GM12878 (cell line): ENCODE results near the gene LITAF. TPM values are rescaled to one million over a fixed set of nuclear protein-coding genes. Genes with fewer than 3 reads are reported as not detected.

Experiments used
- ATAC-seq: fragments of 200-7000 bp; cut with Tn5 transposase; 3 replicates; pipeline ENCODE4 v1.9.1; 2020; ENCODE audit warnings: mild to moderate bottlenecking, moderate library complexity
- BruUV-seq: library from RNA; stranded (reverse); fragments of 400-500 nt; replicated peaks from 2 replicates; lab custom pipeline; 2021; lab: Mats Ljungman, UMichigan
- CTCF ChIA-PET: fragments of 300-600 bp; sonication (Branson Sonifier 250); formaldehyde crosslinking; extraction: SDS; loops from one replicate; lab custom pipeline; 2021; ENCODE audit warnings: inconsistent platforms; lab: Yijun Ruan, JAX
- POLR2A ChIA-PET: fragments of 350-600 bp; formaldehyde crosslinking; extraction: SDS; loops from one replicate; lab custom pipeline; 2021; ENCODE audit warnings: inconsistent platforms; lab: Charles Lee
- RAD21 ChIA-PET: fragments of 300-600 bp; sonication (Branson Sonifier 250); formaldehyde crosslinking; loops from one replicate; lab custom pipeline; 2023; ENCODE audit warnings: antibody characterized with exemption; ENCODE audit not compliant: unreplicated experiment; lab: Charles Lee
- SMC1A ChIA-PET: fragments of 300-600 bp; sonication (Branson Sonifier 250); formaldehyde crosslinking; loops from one replicate; lab custom pipeline; 2023; ENCODE audit not compliant: unreplicated experiment, uncharacterized antibody; lab: Charles Lee
- DNase-seq: peaks from one replicate; pipeline ENCODE4 v3.0.0-alpha.2; 2011; ENCODE audit warnings: low read depth, low spot score
- FAIRE-seq: peaks from 3 replicates; lab custom pipeline; 2011; peaks lifted over from hg19 to GRCh38; lab: Jason Lieb, UNC
- H2AFZ ChIP-seq: 2 replicates; pipeline ENCODE4 v1.6.0; 2011; ENCODE audit warnings: low read depth, low read length, control low read depth; ENCODE audit not compliant: control insufficient read depth
- H3K27ac ChIP-seq: 2 replicates; pipeline ENCODE4 v1.5.1; 2011; ENCODE audit warnings: control low read depth; ENCODE audit not compliant: control insufficient read depth, insufficient read depth
- H3K27me3 ChIP-seq, 2 experiments: replicated peaks in 1 of 2; 2 replicates each; pipeline versions ENCODE4 v1.6.0 to v1.6.1; 2011; ENCODE audit warnings: low read length in 1 of 2; ENCODE audit not compliant: control insufficient read depth in 2 of 2, insufficient read depth in 2 of 2
- H3K36me3 ChIP-seq, 2 experiments: 2 replicates each; pipeline ENCODE4 v1.5.1; 2011; ENCODE audit warnings: low read length in 1 of 2; ENCODE audit not compliant: control insufficient read depth in 2 of 2, insufficient read depth in 2 of 2
- H3K4me1 ChIP-seq: 2 replicates; pipeline ENCODE4 v1.6.1; 2011; ENCODE audit warnings: mild to moderate bottlenecking, low read length, moderate library complexity, mixed read lengths; ENCODE audit not compliant: control insufficient read depth, insufficient read depth
- H3K4me2 ChIP-seq: 2 replicates; pipeline ENCODE4 v1.6.0; 2011; ENCODE audit warnings: control low read depth; ENCODE audit not compliant: control insufficient read depth, insufficient read depth
- H3K4me3 ChIP-seq: fragments of 200-600 bp; sonication (generic); 2 replicates; pipeline ENCODE4 v1.5.1; 2016
- H3K79me2 ChIP-seq: 2 replicates; pipeline ENCODE4 v1.6.0; 2011; ENCODE audit warnings: low read length; ENCODE audit not compliant: control insufficient read depth, insufficient read depth
- H3K9ac ChIP-seq: 2 replicates; pipeline ENCODE4 v1.8.0; 2011; ENCODE audit warnings: low read length, control low read depth, mixed read lengths; ENCODE audit not compliant: control insufficient read depth, insufficient read depth
- H3K9me3 ChIP-seq: replicated peaks from 3 replicates; pipeline ENCODE4 v1.5.1; 2011; ENCODE audit warnings: mild to moderate bottlenecking, low read length; ENCODE audit not compliant: control insufficient read depth, insufficient read depth
- H4K20me1 ChIP-seq: 2 replicates; pipeline ENCODE4 v1.6.0; 2011; ENCODE audit not compliant: control insufficient read depth, insufficient read depth
- ETV6 ChIP-seq, 2 experiments: fragments of 450-650 bp in 1 of 2; IDR thresholded peaks in 1 of 2; conservative IDR thresholded peaks in 1 of 2; 2 replicates each; pipeline ENCODE4 v1.6.1; 2014; ENCODE audit warnings: antibody characterized with exemption in 1 of 2, borderline replicate concordance in 1 of 2, low read depth in 1 of 2, mild to moderate bottlenecking in 1 of 2, moderate library complexity in 1 of 2
- IKZF2 ChIP-seq, 2 experiments: fragments of 450-650 bp; IDR thresholded peaks; 2 replicates each; pipeline ENCODE4 v1.6.1; 2017; ENCODE audit warnings: mild to moderate bottlenecking in 2 of 2, moderate library complexity in 2 of 2
- JUNB ChIP-seq: IDR thresholded peaks from 2 replicates; pipeline ENCODE4 v1.6.1; 2016; ENCODE audit warnings: antibody characterized with exemption, mild to moderate bottlenecking
- MEF2B ChIP-seq: fragments of 450-650 bp; IDR thresholded peaks from 2 replicates; pipeline ENCODE4 v1.6.1; 2018; ENCODE audit warnings: mild to moderate bottlenecking, moderate library complexity; ENCODE audit not compliant: partially characterized antibody, poor library complexity, severe bottlenecking
- RELB ChIP-seq: fragments of 450-650 bp; IDR thresholded peaks from 2 replicates; pipeline ENCODE4 v1.6.1; 2017; ENCODE audit warnings: low read depth, mild to moderate bottlenecking, moderate library complexity
- SREBF2 ChIP-seq: IDR thresholded peaks from 2 replicates; pipeline ENCODE4 v1.6.1; 2012; ENCODE audit warnings: mild to moderate bottlenecking, low read length
- TARDBP ChIP-seq: IDR thresholded peaks from 2 replicates; pipeline ENCODE4 v1.6.1; 2016; ENCODE audit warnings: borderline replicate concordance
- ZBED1 ChIP-seq: IDR thresholded peaks from 2 replicates; pipeline ENCODE4 v1.6.1; 2016; ENCODE audit warnings: borderline replicate concordance
- ZNF217 ChIP-seq: fragments of 450-650 bp; IDR thresholded peaks from 2 replicates; pipeline ENCODE4 v1.6.1; 2017; ENCODE audit warnings: antibody characterized with exemption, mild to moderate bottlenecking
- WGBS: methylation state at CpG from one replicate; pipeline ENCODE4 v1.1.6; 2016; ENCODE audit warnings: low lambda C conversion rate; ENCODE audit not compliant: insufficient replicate concordance, insufficient coverage; ENCODE audit errors: missing lambda C conversion rate; 5-methylcytosine and 5-hydroxymethylcytosine counted together
- in situ Hi-C: fragments of 300-500 bp; cut with MboI; formaldehyde crosslinking; loops from 9 replicates; pipeline ENCODE4 v1.14.3; 2018; ENCODE audit warnings: mixed read lengths
- intact Hi-C: fragments of 100-400 bp; cut with micrococcal nuclease; formaldehyde crosslinking; loops from one replicate; pipeline ENCODE4 v1.14.2; 2022; ENCODE audit not compliant: unreplicated experiment
- polyA plus RNA-seq, 11 experiments: library from polyadenylated mRNA; depleted of rRNA in 4 of 11; unstranded in 6 of 11; stranded (reverse) in 5 of 11; fragments of >200 nt; fragmentation: Nextera tagmentation in 4 of 11; fragmentation: Illumina TruSeq in 1 of 11; extraction: Ambion mirVana in 4 of 11; extraction: Trizol in 1 of 11; gene quantifications; 1 replicate in 1 of 11; 2 replicates in 10 of 11; pipeline versions ENCODE4 v1.2.1 to v1.2.3, GENCODE V29; 2011 to 2016; ENCODE audit warnings: inconsistent platforms in 2 of 11, missing spikeins in 2 of 11, low read depth in 1 of 11
- total RNA-seq, 4 experiments: library from RNA; depleted of rRNA in 3 of 4; stranded (reverse); fragments of >200 nt in 3 of 4; fragmentation: Illumina TruSeq in 1 of 4; extraction: Trizol in 1 of 4; gene quantifications; 2 replicates each; pipeline versions ENCODE4 v1.2.1 to v1.2.3, GENCODE V29; 2013 to 2021
- TF ChIP-seq, protein P1 (sequence below): fragments of 450-650 bp; IDR thresholded peaks from 2 replicates; pipeline ENCODE4 v1.6.1; 2017; ENCODE audit warnings: mild to moderate bottlenecking, low read depth, inconsistent platforms; ENCODE audit not compliant: poor library complexity, severe bottlenecking

Gene LITAF
- total and polyA plus RNA-seq, 10 of the 15 experiments (the other 5 are each of a cell fraction or from before 2014, with no cell fraction given), result 99.2 to 211 (median 147) TPM

GRCh38 chr16:11583166-11583565, 3.6 kb downstream of the LITAF start:
- BruUV-seq, result no TSS peak
- ChIA-PET POLR2A (interaction anchor here (0.5 to 1.6 kb wide), 4 partner anchors 39 to 209 kb away, joined by 3 to 7 read pairs (median 4); no protein-coding TSS in a partner anchor), SMC1A (interaction anchor here (0.5 to 3.7 kb wide), 32 partner anchors 9 to 239 kb away, joined by 3 to 18 read pairs (median 4); no protein-coding TSS in a partner anchor), RAD21 (interaction anchor here (0.6 to 4.1 kb wide), 18 partner anchors 7 to 325 kb away, joined by 3 to 21 read pairs (median 3); partner anchors contain the start of gene ZC3H7A), CTCF (interaction anchor here (0.8 to 4.2 kb wide), 7 partner anchors 20 to 619 kb away, joined by 3 to 22 read pairs (median 7); partner anchors contain the start of gene TXNDC11)
- in situ Hi-C loops, result no loop called here
- ATAC-seq (no peak), FAIRE-seq (no peak), DNase-seq (no peak)
- Histone ChIP-seq H3K27ac (peak overlapping the region; percentile 51; the same call in 1 of the 2 replicates), H3K4me1 (peaks cover 30% of the 10 kb centered on the region), H3K79me2 (peaks cover 87% of the 10 kb centered on the region), H3K36me3 (no peaks in the 10 kb centered on the region; a peak in 1 of 4 replicates), H2AFZ (no peak overlapping the region), H3K4me3 (peak overlapping the region; percentile 97), H3K9ac (peak overlapping the region; percentile 53; the same call in 1 of the 2 replicates), H3K4me2 (peak overlapping the region; percentile 95), H4K20me1 (no peaks in the 10 kb centered on the region), H3K9me3 (no peaks in the 10 kb centered on the region), H3K27me3 (no peaks in the 10 kb centered on the region)
- intact Hi-C loops, result loop anchor here (5.0 kb wide), 2 partner anchors 51 to 89 kb away; no protein-coding TSS in a partner anchor
- TF ChIP-seq SREBF2 (no peak), ZNF217 (no peak), IKZF2 (IDR thresholded peaks at IDR 0.05) (peak in 1 of 2 experiments; percentile 4; a peak in 1 of 4 replicates)
- WGBS, result 76% methylated on average over 7 of the region's 7 CpGs

- H3K4me2 ChIP-seq, result peak overlapping the region; percentile 95
- intact Hi-C loops, result loop anchor here (5.0 kb wide), 2 partner anchors 50 to 90 kb away; no protein-coding TSS in a partner anchor
- RAD21 ChIA-PET, result interaction anchor here (0.6 to 4.1 kb wide), 17 partner anchors 22 to 216 kb away, joined by 3 to 21 read pairs (median 7); partner anchors contain the start of gene ZC3H7A
- H4K20me1 ChIP-seq, result no peaks in the 10 kb centered on the region
- peak overlapping the region; percentile 53; the same call in 1 of the 2 replicates for H3K9ac ChIP-seq
- DNase-seq (no peak), FAIRE-seq (no peak), ATAC-seq (0 out of 3 replicates have a peak, but pooled peaks have one; percentile 6)
- in situ Hi-C loops, result no loop called here
- H3K79me2 ChIP-seq, result peaks cover 95% of the 10 kb centered on the region
- peak overlapping the region; percentile 97 for H3K4me3 ChIP-seq
- no peak overlapping the region for H2AFZ ChIP-seq
- peak overlapping the region; percentile 51 for H3K27ac ChIP-seq
- WGBS, result 0% methylated on average over 7 of the region's 7 CpGs
- H3K9me3 ChIP-seq, result no peaks in the 10 kb centered on the region
- SMC1A ChIA-PET, result interaction anchor here (0.7 to 3.7 kb wide), 31 partner anchors 8 to 596 kb away, joined by 3 to 18 read pairs (median 3); no protein-coding TSS in a partner anchor
- CTCF ChIA-PET, result interaction anchor here (1.0 to 4.2 kb wide), 11 partner anchors 19 to 618 kb away, joined by 3 to 22 read pairs (median 4); partner anchors contain the start of genes TXNDC11 and ZC3H7A
- no peaks in the 10 kb centered on the region for H3K27me3 ChIP-seq
- H3K36me3 ChIP-seq, result no peaks in the 10 kb centered on the region; a peak in 1 of 4 replicates
- BruUV-seq, result no TSS peak
- POLR2A ChIA-PET, result interaction anchor here (0.6 to 3.0 kb wide), 15 partner anchors 17 to 624 kb away, joined by 3 to 10 read pairs (median 4); partner anchors contain the start of genes RSL1D1 and ZC3H7A
- peaks cover 35% of the 10 kb centered on the region for H3K4me1 ChIP-seq
- TF ChIP-seq ZBED1 (peak; percentile 77; the same call in 1 of the 2 replicates), ETV6 (conservative IDR thresholded peaks at IDR 0.05 in 1 of 2, IDR thresholded peaks at IDR 0.05 in 1 of 2; ENCODE audit: borderline replicate concordance in 1 of 2, low read depth in 1 of 2) (no peak), JUNB (peak; percentile 82), TARDBP (no peak), RELB (peak; percentile 54; the same call in 1 of the 2 replicates), MEF2B (peak; percentile 79)
- TF ChIP-seq, protein P1, sequence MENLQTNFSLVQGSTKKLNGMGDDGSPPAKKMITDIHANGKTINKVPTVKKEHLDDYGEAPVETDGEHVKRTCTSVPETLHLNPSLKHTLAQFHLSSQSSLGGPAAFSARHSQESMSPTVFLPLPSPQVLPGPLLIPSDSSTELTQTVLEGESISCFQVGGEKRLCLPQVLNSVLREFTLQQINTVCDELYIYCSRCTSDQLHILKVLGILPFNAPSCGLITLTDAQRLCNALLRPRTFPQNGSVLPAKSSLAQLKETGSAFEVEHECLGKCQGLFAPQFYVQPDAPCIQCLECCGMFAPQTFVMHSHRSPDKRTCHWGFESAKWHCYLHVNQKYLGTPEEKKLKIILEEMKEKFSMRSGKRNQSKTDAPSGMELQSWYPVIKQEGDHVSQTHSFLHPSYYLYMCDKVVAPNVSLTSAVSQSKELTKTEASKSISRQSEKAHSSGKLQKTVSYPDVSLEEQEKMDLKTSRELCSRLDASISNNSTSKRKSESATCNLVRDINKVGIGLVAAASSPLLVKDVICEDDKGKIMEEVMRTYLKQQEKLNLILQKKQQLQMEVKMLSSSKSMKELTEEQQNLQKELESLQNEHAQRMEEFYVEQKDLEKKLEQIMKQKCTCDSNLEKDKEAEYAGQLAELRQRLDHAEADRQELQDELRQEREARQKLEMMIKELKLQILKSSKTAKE, result peak; percentile 67
Observed at GRCh38 chr16:11582157-11582814, 4.4 kb downstream of the LITAF start.
